AG04450 (cell line): ENCODE measurements around the gene HEATR5A. TPM values are rescaled to one million over a fixed set of nuclear protein-coding genes. Genes with fewer than 3 reads are reported as not detected.

Source experiments
- CTCF ChIA-PET: fragments of 300-600, 350-600 bp; formaldehyde crosslinking; extraction: SDS; loops from one replicate; lab custom pipeline; 2022; ENCODE audit warnings: antibody characterized with exemption, inconsistent platforms; lab: Charles Lee
- POLR2A ChIA-PET: fragments of 350-600 bp; formaldehyde crosslinking; extraction: SDS; loops from one replicate; lab custom pipeline; 2021; ENCODE audit warnings: antibody characterized with exemption, inconsistent platforms; lab: Yijun Ruan, JAX
- DNase-seq: peaks from one replicate; pipeline ENCODE4 v3.0.0-alpha.2; 2011; ENCODE audit warnings: low read depth, low spot score
- H3K27ac ChIP-seq: one replicate; pipeline ENCODE4 v1.5.1; 2012; ENCODE audit warnings: low read depth, low read length, control low read depth
- H3K27me3 ChIP-seq: one replicate; pipeline ENCODE4 v1.6.0; 2012; ENCODE audit warnings: low read length; ENCODE audit not compliant: control insufficient read depth, insufficient read depth
- H3K4me3 ChIP-seq: 2 replicates; pipeline ENCODE4 v1.5.1; 2011; ENCODE audit warnings: mild to moderate bottlenecking, low read depth, low read length, control low read depth
- H3K9me3 ChIP-seq: 2 replicates; pipeline ENCODE4 v1.5.1; 2012; ENCODE audit warnings: low read length; ENCODE audit not compliant: control insufficient read depth, insufficient read depth
- CTCF ChIP-seq: IDR thresholded peaks from 2 replicates; pipeline ENCODE4 v1.5.1; 2011; ENCODE audit warnings: low read depth, low read length, control low read depth, inconsistent platforms
- polyA plus RNA-seq: library from polyadenylated mRNA; depleted of rRNA; stranded (reverse); fragments of >200 nt; gene quantifications from 2 replicates; pipeline ENCODE4 v1.2.3, GENCODE V29; 2011

The HEATR5A gene
- polyA plus RNA-seq, 1 experiment, result 35.4 TPM

DNA sequence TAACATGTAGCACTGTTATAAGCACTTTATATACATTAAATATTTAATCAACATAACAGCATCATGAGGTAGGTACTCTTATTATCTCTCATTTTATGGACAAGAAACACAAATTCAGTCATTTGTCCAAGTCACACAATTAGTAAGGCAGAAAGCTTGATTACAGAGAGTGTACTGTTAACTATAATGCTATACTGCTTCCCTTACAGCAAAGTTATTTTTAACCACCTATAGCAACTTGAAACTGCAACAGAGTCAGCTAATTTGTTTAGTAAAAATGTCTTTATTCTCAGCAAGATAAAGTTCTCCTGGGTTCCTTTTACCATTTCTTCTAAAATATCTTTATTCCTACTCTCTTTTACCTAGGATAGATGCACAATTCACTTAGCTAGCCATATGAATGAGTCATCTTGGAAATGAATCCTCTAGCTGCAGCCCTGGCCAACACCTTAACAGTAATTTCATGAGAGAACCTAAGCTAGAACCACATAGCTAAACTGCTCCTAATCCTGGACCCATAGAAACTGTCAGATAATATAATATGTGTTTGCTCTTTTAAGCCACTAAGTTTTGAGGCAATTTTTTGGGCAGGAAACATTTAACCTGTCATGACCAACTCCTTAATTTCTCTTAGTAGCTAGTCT is 122.5 kb downstream of the HEATR5A start:
- ChIA-PET CTCF (interaction anchor here (0.6 to 1.1 kb wide), 2 partner anchors 33 to 90 kb away, joined by 3 to 4 read pairs; no protein-coding TSS in a partner anchor), POLR2A (interaction anchor here (0.6 to 1.2 kb wide), 2 partner anchors 34 to 280 kb away, joined by 3 to 5 read pairs; no protein-coding TSS in a partner anchor)
- H3K27me3 ChIP-seq, result no peaks in the 10 kb centered on the region
- no peak overlapping the region for H3K4me3 ChIP-seq
- no peak for DNase-seq
- no peak for TF ChIP-seq CTCF
- no peaks in the 10 kb centered on the region for H3K9me3 ChIP-seq
- H3K27ac ChIP-seq, result no peak overlapping the region

DNA sequence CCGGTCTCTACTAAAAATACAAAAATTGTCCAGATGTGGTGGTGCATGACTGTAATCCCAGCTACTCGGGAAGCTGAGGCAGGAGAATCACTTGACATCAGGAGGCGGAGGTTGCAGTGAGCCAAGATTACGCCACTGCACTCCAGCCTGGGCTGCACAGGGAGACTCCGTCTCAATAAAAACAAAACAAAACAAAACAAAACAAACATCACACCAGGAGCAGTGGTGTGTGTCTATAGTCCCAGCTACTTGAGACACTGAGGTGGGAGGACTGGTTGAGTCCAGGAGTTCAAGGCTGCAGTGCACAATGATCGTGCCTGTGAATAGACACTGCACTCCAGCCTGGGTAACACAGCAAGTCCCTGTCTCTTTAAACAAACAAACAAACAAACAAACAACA is 123.2 kb downstream of the HEATR5A start:
- Histone ChIP-seq H3K27ac (no peak overlapping the region), H3K4me3 (no peak overlapping the region), H3K27me3 (no peaks in the 10 kb centered on the region), H3K9me3 (no peaks in the 10 kb centered on the region)
- TF ChIP-seq CTCF, result no peak
- no peak for DNase-seq
- ChIA-PET CTCF (no interaction called here), POLR2A (interaction anchor here (0.6 kb wide), 1 partner anchor 279 kb away, joined by 5 read pairs; no protein-coding TSS in a partner anchor)

DNA sequence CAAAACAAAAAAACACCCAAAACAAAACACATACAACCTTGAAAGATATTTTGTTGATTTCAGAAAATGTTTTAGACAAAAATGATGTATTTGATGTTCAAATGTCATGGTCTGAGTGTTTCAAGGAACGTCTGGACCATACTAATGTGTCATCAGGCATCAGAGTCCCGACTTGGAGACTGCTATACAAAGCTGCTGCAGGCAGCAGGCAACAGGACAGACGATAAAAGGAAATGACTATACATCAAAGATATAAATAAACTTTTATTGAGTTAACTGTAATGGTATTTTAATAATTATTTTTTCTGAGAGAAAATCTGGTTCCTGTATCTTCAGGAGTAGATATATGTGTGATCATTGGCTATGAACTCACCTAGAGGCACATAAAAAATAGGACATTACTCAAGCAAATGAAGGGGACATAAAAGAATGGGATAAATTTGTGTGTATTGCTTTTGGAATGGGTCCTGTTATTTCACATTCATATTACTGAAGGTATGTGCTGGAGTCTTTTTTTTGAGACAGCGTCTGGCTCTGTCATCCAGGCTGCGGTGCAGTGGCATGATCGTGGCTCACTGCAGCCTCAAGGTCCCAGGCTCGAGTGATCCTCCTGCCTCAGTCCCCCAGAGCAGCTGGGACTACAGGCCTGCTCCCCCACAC is 125.5 kb downstream of the HEATR5A start:
- Histone ChIP-seq H3K27ac (no peak overlapping the region), H3K9me3 (no peaks in the 10 kb centered on the region), H3K4me3 (no peak overlapping the region), H3K27me3 (no peaks in the 10 kb centered on the region)
- DNase-seq, result no peak
- no peak for TF ChIP-seq CTCF
- ChIA-PET POLR2A (interaction anchor here (0.7 kb wide), 1 partner anchor 66 kb away, joined by 3 read pairs; no protein-coding TSS in a partner anchor), CTCF (interaction anchor here (1.0 kb wide), 1 partner anchor 86 kb away, joined by 3 read pairs; no protein-coding TSS in a partner anchor)

- Histone ChIP-seq H3K9me3 (no peaks in the 10 kb centered on the region), H3K27ac (no peak overlapping the region), H3K4me3 (no peak overlapping the region), H3K27me3 (no peaks in the 10 kb centered on the region)
- TF ChIP-seq CTCF, result no peak
- CTCF ChIA-PET, result no interaction called here
- no peak for DNase-seq
- POLR2A ChIA-PET, result no interaction called here
Observed at GRCh38 chr14:31292937-31293616, 127.3 kb downstream of the HEATR5A start.
